HepG2 (cell line): ENCODE data around the gene UHMK1. TPM values are rescaled to one million over a fixed set of nuclear protein-coding genes. Genes with fewer than 3 reads are reported as not detected.
A peak's percentile ranks its signal among the peaks of the same experiment; 100 is the strongest.

Source experiments
- ATAC-seq: fragments of 200-7000 bp; cut with Tn5 transposase; 3 replicates; pipeline ENCODE4 v1.9.1; 2020; ENCODE audit warnings: mild to moderate bottlenecking, moderate library complexity
- BruUV-seq: library from RNA; stranded (reverse); fragments of 400-500 nt; replicated peaks from 2 replicates; lab custom pipeline; 2021; lab: Mats Ljungman, UMichigan
- CTCF ChIA-PET: fragments of 300-600 bp; formaldehyde crosslinking; extraction: SDS; loops from one replicate; lab custom pipeline; 2021; ENCODE audit warnings: low total read pairs, inconsistent platforms, low intra/inter-chr PET ratio; lab: Yijun Ruan, JAX
- POLR2A ChIA-PET: fragments of 350-600 bp; sonication (Branson Sonifier 250); formaldehyde crosslinking; loops from one replicate; lab custom pipeline; 2020; ENCODE audit warnings: antibody characterized with exemption, inconsistent platforms; lab: Yijun Ruan, JAX
- DNase-seq: peaks from one replicate; pipeline ENCODE4 v3.0.0-alpha.2; 2015; ENCODE audit warnings: low spot score
- FAIRE-seq: peaks from 3 replicates; lab custom pipeline; 2011; peaks lifted over from hg19 to GRCh38; lab: Jason Lieb, UNC
- H2AFZ ChIP-seq: one replicate; pipeline ENCODE4 v1.6.1; 2011; ENCODE audit warnings: low read length, inconsistent platforms
- H3K27ac ChIP-seq: fragments of 300-600 bp; 3 replicates; pipeline ENCODE4 v1.8.0; 2011; ENCODE audit warnings: mixed run types, mild to moderate bottlenecking, mixed read lengths, low read length, inconsistent platforms; ENCODE audit not compliant: insufficient read depth; ENCODE audit errors: extremely low read length
- H3K27me3 ChIP-seq, 2 experiments: fragments of 200-600 bp in 1 of 2; 2 replicates in 1 of 2; 3 replicates in 1 of 2; pipeline versions ENCODE4 v1.6.0 to v1.8.0; 2011; ENCODE audit warnings: low read length in 2 of 2, mild to moderate bottlenecking in 2 of 2, moderate library complexity in 2 of 2, inconsistent platforms in 1 of 2; ENCODE audit not compliant: insufficient read depth in 2 of 2, control insufficient read depth in 1 of 2
- H3K36me3 ChIP-seq, 2 experiments: fragments of 200-600 bp in 1 of 2; replicated peaks in 1 of 2; 2 replicates in 1 of 2; 3 replicates in 1 of 2; pipeline versions ENCODE4 v1.5.1 to v1.8.0; 2011; ENCODE audit warnings: low read length in 2 of 2, inconsistent platforms in 1 of 2; ENCODE audit not compliant: insufficient read depth in 2 of 2, control insufficient read depth in 1 of 2
- H3K4me1 ChIP-seq: 2 replicates; pipeline ENCODE4 v1.5.1; 2012; ENCODE audit warnings: low read length, inconsistent platforms; ENCODE audit not compliant: insufficient read depth
- H3K4me2 ChIP-seq: 2 replicates; pipeline ENCODE4 v1.6.0; 2011; ENCODE audit warnings: low read depth, low read length, inconsistent platforms
- H3K4me3 ChIP-seq, 3 experiments: fragments of 200-600 bp in 1 of 3; sonication (generic), shearing (Covaris generic) in 1 of 3; replicated peaks in 1 of 3; 2 replicates each; pipeline ENCODE4 v1.5.1; 2011 to 2016; ENCODE audit warnings: low read length in 3 of 3, inconsistent platforms in 2 of 3, low read depth in 2 of 3, mild to moderate bottlenecking in 2 of 3, control low read depth in 1 of 3, mixed read lengths in 1 of 3; ENCODE audit not compliant: insufficient read depth in 1 of 3
- H3K79me2 ChIP-seq: one replicate; pipeline ENCODE4 v1.6.1; 2011; ENCODE audit warnings: low read length, inconsistent platforms; ENCODE audit not compliant: insufficient read depth
- H3K9ac ChIP-seq: 2 replicates; pipeline ENCODE4 v1.6.0; 2011; ENCODE audit warnings: mild to moderate bottlenecking, low read depth, low read length, inconsistent platforms; ENCODE audit not compliant: insufficient read depth
- H3K9me3 ChIP-seq: 2 replicates; pipeline ENCODE4 v1.5.1; 2012; ENCODE audit warnings: mild to moderate bottlenecking, low read length
- H4K20me1 ChIP-seq: 2 replicates; pipeline ENCODE4 v1.6.0; 2011; ENCODE audit warnings: inconsistent platforms, mild to moderate bottlenecking, low read length, moderate library complexity; ENCODE audit not compliant: insufficient read depth
- CEBPB ChIP-seq: IDR thresholded peaks from 2 replicates; pipeline ENCODE4 v1.6.1; 2011; ENCODE audit warnings: low read depth, low read length, improper control_type of control experiment, borderline replicate concordance
- KLF13 ChIP-seq: sonication (generic); formaldehyde crosslinking; IDR thresholded peaks from 2 replicates; pipeline ENCODE4 v1.4.0; 2020; ENCODE audit warnings: mild to moderate bottlenecking, missing genetic modification reagents
- NFE2L2 ChIP-seq: fragments of 150-350 bp; IDR thresholded peaks from 2 replicates; pipeline ENCODE4 v1.6.1; 2014; ENCODE audit warnings: low read length
- POGZ ChIP-seq: sonication (generic); formaldehyde crosslinking; IDR thresholded peaks from 2 replicates; pipeline ENCODE4 v1.4.0; 2020; ENCODE audit warnings: mild to moderate bottlenecking, missing genetic modification reagents
- TAF1 ChIP-seq: sonication (generic); formaldehyde crosslinking; IDR thresholded peaks from 2 replicates; pipeline ENCODE4 v1.4.0; 2020; ENCODE audit warnings: missing genetic modification reagents
- ZNF296 ChIP-seq: sonication (generic); formaldehyde crosslinking; conservative IDR thresholded peaks from 2 replicates; pipeline ENCODE4 v1.5.0; 2020; ENCODE audit warnings: mild to moderate bottlenecking, missing genetic modification reagents
- WGBS: methylation state at CpG from one replicate; pipeline ENCODE4 v1.1.6; 2017; ENCODE audit warnings: low lambda C conversion rate; 5-methylcytosine and 5-hydroxymethylcytosine counted together
- in situ Hi-C: cut with HindIII; loops from 2 replicates; pipeline ENCODE4 v1.10.0; 2017; ENCODE audit warnings: low pct_unique_long_range_greater_than_20kb; ENCODE audit not compliant: extremely low pct_ligation_motif_present
- intact Hi-C: fragments of 100-400 bp; cut with micrococcal nuclease; formaldehyde crosslinking; loops from one replicate; pipeline ENCODE4 v1.10.0; 2022; ENCODE audit not compliant: unreplicated experiment
- polyA plus RNA-seq, 8 experiments: library from polyadenylated mRNA; depleted of rRNA in 3 of 8; stranded (reverse) in 7 of 8; unstranded in 1 of 8; fragments of >200 nt; fragmentation: Illumina TruSeq in 4 of 8; extraction: Trizol in 4 of 8; gene quantifications; 2 replicates each; pipeline versions ENCODE4 v1.2.1 to v1.2.3, GENCODE V29; 2011 to 2016; ENCODE audit warnings: low read depth in 4 of 8, missing spikeins in 1 of 8, mixed read lengths in 1 of 8; ENCODE audit not compliant: insufficient read depth in 1 of 8
- total RNA-seq, 5 experiments: library from RNA; depleted of rRNA; stranded (reverse); fragments of >200 nt; fragmentation: Illumina TruSeq; extraction: Trizol; gene quantifications; 2 replicates each; pipeline ENCODE4 v1.2.3, GENCODE V29; 2016; ENCODE audit warnings: low read depth in 1 of 5
- TF ChIP-seq, protein P1 (sequence below): sonication (generic); formaldehyde crosslinking; IDR thresholded peaks from 2 replicates; pipeline ENCODE4 v1.8.0; 2022; ENCODE audit warnings: missing genetic modification reagents, mild to moderate bottlenecking, inconsistent platforms, borderline replicate concordance
- TF ChIP-seq, protein P2 (sequence below): sonication (generic); formaldehyde crosslinking; IDR thresholded peaks from 2 replicates; pipeline ENCODE4 v1.4.0; 2020; ENCODE audit warnings: missing genetic modification reagents, borderline replicate concordance

The UHMK1 gene
- total and polyA plus RNA-seq, 2 of the 13 experiments (the other 11 are each of a cell fraction or from before 2014, with no cell fraction given): 12.9 to 20.0 TPM

DNA sequence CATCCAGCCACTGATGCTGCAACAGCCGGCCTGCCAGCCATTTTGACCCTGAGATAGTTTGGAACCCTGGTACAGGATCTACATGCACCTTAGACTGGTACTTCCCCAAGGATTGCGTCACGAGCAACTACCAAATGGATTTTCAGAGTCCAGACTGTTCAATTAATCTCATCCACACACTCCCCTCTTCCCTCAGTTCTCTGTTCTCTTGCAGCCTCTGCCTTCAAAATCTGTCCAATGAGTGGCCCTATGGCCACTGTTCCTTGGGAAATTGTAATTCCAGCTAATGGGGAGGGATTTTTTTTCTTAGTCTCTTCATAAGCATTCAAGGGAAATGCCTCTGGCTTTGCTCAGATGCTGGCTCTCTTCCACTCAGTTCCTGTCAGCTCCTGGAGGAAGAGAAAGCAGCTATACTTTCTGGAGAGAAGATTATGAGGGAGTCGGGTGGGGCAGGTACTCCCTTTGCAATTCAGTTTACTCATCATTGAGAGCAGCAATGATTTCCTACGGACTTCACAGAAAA lies 44.1 kb downstream of the UHMK1 start:
- DNase-seq (no peak), FAIRE-seq (no peak), ATAC-seq (no peak)
- CTCF ChIA-PET: no interaction called here
- no peak overlapping the region for H3K9ac ChIP-seq
- H3K4me2 ChIP-seq: no peak overlapping the region
- POLR2A ChIA-PET: no interaction called here
- intact Hi-C loops: no loop called here
- H3K79me2 ChIP-seq: no peaks in the 10 kb centered on the region
- TF ChIP-seq CEBPB (peak; percentile 33; the same call in 1 of the 2 replicates), NFE2L2 (no peak)
- H3K4me3 ChIP-seq: no peak overlapping the region
- no peak overlapping the region for H2AFZ ChIP-seq
- no peaks in the 10 kb centered on the region for H3K36me3 ChIP-seq
- no TSS peak for BruUV-seq
- WGBS: 23% methylated on average over 5 of the region's 5 CpGs
- H3K9me3 ChIP-seq: peaks cover 9% of the 10 kb centered on the region
- H3K27ac ChIP-seq: no peak overlapping the region
- in situ Hi-C loops: no loop called here
- no peaks in the 10 kb centered on the region for H3K27me3 ChIP-seq
- no peaks in the 10 kb centered on the region for H4K20me1 ChIP-seq
- peaks cover 7% of the 10 kb centered on the region; the same call in 1 of the 2 replicates for H3K4me1 ChIP-seq

DNA sequence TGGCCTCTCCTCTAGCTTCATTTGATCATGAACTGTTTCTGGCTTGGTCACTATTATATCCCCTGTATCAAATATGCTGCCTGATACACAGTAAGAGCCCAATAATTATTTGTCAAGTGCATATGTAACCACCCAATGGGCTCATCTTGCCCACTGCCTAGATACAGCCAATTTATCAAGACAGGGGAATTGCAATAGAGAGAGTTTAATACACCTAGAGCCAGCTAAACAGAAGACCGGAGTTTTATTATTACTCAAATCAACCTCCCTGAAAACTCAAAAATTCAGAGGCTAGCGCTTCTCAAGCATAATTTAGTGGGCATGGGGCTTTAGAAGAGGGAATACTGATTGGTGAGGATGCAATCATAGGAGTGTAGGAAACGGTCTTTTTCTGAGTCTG lies 45.6 kb downstream of the UHMK1 start:
- no peaks in the 10 kb centered on the region for H4K20me1 ChIP-seq
- WGBS: 54% methylated on average over 3 of the region's 3 CpGs
- H3K27me3 ChIP-seq: no peaks in the 10 kb centered on the region
- no peak for FAIRE-seq
- in situ Hi-C loops: no loop called here
- no peak overlapping the region for H2AFZ ChIP-seq
- no peak for TF ChIP-seq POGZ (CRISPR knock-in tag)
- TF ChIP-seq KLF13 (CRISPR knock-in tag): no peak
- TF ChIP-seq, protein P1, sequence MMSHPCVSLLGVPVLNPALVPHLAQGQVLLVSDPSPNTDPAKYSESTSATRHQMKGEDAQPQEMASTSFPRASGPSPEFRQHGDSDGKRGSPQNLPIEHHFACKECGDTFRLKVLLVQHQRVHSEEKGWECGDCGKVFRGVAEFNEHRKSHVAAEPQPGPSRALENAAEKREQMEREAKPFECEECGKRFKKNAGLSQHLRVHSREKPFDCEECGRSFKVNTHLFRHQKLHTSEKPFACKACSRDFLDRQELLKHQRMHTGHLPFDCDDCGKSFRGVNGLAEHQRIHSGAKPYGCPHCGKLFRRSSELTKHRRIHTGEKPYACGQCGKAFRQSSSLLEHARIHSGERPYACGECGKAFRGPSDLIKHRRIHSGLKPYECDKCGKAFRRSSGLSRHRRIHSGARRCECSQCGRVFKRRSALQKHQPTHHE (CRISPR knock-in tag): no peak
- no peak for TF ChIP-seq TAF1 (CRISPR knock-in tag)
- TF ChIP-seq, protein P2, sequence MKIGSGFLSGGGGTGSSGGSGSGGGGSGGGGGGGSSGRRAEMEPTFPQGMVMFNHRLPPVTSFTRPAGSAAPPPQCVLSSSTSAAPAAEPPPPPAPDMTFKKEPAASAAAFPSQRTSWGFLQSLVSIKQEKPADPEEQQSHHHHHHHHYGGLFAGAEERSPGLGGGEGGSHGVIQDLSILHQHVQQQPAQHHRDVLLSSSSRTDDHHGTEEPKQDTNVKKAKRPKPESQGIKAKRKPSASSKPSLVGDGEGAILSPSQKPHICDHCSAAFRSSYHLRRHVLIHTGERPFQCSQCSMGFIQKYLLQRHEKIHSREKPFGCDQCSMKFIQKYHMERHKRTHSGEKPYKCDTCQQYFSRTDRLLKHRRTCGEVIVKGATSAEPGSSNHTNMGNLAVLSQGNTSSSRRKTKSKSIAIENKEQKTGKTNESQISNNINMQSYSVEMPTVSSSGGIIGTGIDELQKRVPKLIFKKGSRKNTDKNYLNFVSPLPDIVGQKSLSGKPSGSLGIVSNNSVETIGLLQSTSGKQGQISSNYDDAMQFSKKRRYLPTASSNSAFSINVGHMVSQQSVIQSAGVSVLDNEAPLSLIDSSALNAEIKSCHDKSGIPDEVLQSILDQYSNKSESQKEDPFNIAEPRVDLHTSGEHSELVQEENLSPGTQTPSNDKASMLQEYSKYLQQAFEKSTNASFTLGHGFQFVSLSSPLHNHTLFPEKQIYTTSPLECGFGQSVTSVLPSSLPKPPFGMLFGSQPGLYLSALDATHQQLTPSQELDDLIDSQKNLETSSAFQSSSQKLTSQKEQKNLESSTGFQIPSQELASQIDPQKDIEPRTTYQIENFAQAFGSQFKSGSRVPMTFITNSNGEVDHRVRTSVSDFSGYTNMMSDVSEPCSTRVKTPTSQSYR (CRISPR knock-in tag): no peak
- TF ChIP-seq ZNF296 (CRISPR knock-in tag): no peak
- H3K9ac ChIP-seq: no peak overlapping the region
- CTCF ChIA-PET: no interaction called here
- H3K4me2 ChIP-seq: no peak overlapping the region
- H3K4me1 ChIP-seq: peaks cover 7% of the 10 kb centered on the region; the same call in 1 of the 2 replicates
- H3K79me2 ChIP-seq: no peaks in the 10 kb centered on the region
- no peak for DNase-seq
- peaks cover 9% of the 10 kb centered on the region for H3K9me3 ChIP-seq
- POLR2A ChIA-PET: no interaction called here
- no TSS peak for BruUV-seq
- no peak overlapping the region for H3K4me3 ChIP-seq
- no peak overlapping the region for H3K27ac ChIP-seq
- intact Hi-C loops: no loop called here
- ATAC-seq: no peak
- no peaks in the 10 kb centered on the region for H3K36me3 ChIP-seq
